K562 (cell line): Measurements from ENCODE around the gene GPR35.

ENCODE experiments used
- CBFB ChIP-seq: sonication (generic); formaldehyde crosslinking; IDR thresholded peaks from 2 replicates; pipeline ENCODE4 v1.4.0; 2020; ENCODE audit warnings: mild to moderate bottlenecking, missing genetic modification reagents
- CUX1 ChIP-seq: fragments of 200-800 bp; sonication (Bioruptor generic); IDR thresholded peaks from 2 replicates; pipeline ENCODE4 v1.6.1; 2016; ENCODE audit warnings: missing genetic modification characterization, missing compliant biosample characterization
- EGR1 ChIP-seq: fragments of 450-650 bp; conservative IDR thresholded peaks from 2 replicates; pipeline ENCODE4 v1.6.1; 2017; ENCODE audit warnings: mild to moderate bottlenecking
- ILF3 ChIP-seq: fragments of 450-650 bp; IDR thresholded peaks from 2 replicates; pipeline ENCODE4 v1.6.1; 2018; ENCODE audit warnings: antibody characterized with exemption, mild to moderate bottlenecking, moderate library complexity, borderline replicate concordance
- MXI1 ChIP-seq: IDR thresholded peaks from 2 replicates; pipeline ENCODE4 v1.6.1; 2011; ENCODE audit warnings: low read depth, mild to moderate bottlenecking, improper control_type of control experiment, low read length
- NR2C1 ChIP-seq, 2 experiments: fragments of 450-650 bp; IDR thresholded peaks; 2 replicates each; pipeline ENCODE4 v1.6.1; 2017; ENCODE audit warnings: mild to moderate bottlenecking in 2 of 2, antibody characterized with exemption in 1 of 2, inconsistent platforms in 1 of 2, missing compliant biosample characterization in 1 of 2, missing genetic modification characterization in 1 of 2
- SMAD2 ChIP-seq: fragments of 150-350 bp; IDR thresholded peaks from 2 replicates; pipeline ENCODE4 v1.6.1; 2014; ENCODE audit warnings: low read depth, mild to moderate bottlenecking, low read length
- ZBTB33 ChIP-seq: sonication (generic); formaldehyde crosslinking; IDR thresholded peaks from 2 replicates; pipeline ENCODE4 v1.8.1; 2023; ENCODE audit warnings: mild to moderate bottlenecking, missing genetic modification reagents
- ZNF655 ChIP-seq: fragments of 250-450 bp; sonication (Bioruptor Pico); IDR thresholded peaks from 2 replicates; pipeline ENCODE4 v1.5.0; 2021
- TF ChIP-seq, protein P1 (sequence below), 2 experiments: fragments of 450-650 bp; formaldehyde crosslinking in 1 of 2; IDR thresholded peaks; 2 replicates each; pipeline versions ENCODE4 v1.4.0 to v1.6.1; 2014 to 2020; ENCODE audit warnings: mild to moderate bottlenecking in 2 of 2, borderline replicate concordance in 1 of 2, low read depth in 1 of 2
- TF ChIP-seq, protein P2 (sequence below): fragments of 250-450 bp; sonication (Bioruptor Pico); IDR thresholded peaks from 2 replicates; pipeline ENCODE4 v1.5.0; 2020; ENCODE audit warnings: mild to moderate bottlenecking, borderline replicate concordance
- TF ChIP-seq, protein P3 (sequence below), 3 experiments: IDR thresholded peaks in 2 of 3; conservative IDR thresholded peaks in 1 of 3; 2 replicates each; pipeline ENCODE4 v1.5.1; 2011 to 2012; ENCODE audit warnings: low read length in 3 of 3, mild to moderate bottlenecking in 3 of 3, control low read depth in 2 of 3, improper control_type of control experiment in 1 of 3, inconsistent platforms in 1 of 3, low read depth in 1 of 3, mixed read lengths in 1 of 3, moderate library complexity in 1 of 3; ENCODE audit not compliant: insufficient read depth in 2 of 3

- TF ChIP-seq ILF3 (no peak), CUX1 (CRISPR knock-in tag) (no peak), NR2C1 (IDR thresholded peaks at IDR 0.05) (no peak), NR2C1 (tag; IDR thresholded peaks at IDR 0.05) (no peak), MXI1 (no peak), EGR1 (no peak), ZNF655 (CRISPR knock-in tag) (no peak), CBFB (CRISPR knock-in tag) (no peak), ZBTB33 (CRISPR knock-in tag) (no peak), SMAD2 (no peak)
- TF ChIP-seq, protein P1, sequence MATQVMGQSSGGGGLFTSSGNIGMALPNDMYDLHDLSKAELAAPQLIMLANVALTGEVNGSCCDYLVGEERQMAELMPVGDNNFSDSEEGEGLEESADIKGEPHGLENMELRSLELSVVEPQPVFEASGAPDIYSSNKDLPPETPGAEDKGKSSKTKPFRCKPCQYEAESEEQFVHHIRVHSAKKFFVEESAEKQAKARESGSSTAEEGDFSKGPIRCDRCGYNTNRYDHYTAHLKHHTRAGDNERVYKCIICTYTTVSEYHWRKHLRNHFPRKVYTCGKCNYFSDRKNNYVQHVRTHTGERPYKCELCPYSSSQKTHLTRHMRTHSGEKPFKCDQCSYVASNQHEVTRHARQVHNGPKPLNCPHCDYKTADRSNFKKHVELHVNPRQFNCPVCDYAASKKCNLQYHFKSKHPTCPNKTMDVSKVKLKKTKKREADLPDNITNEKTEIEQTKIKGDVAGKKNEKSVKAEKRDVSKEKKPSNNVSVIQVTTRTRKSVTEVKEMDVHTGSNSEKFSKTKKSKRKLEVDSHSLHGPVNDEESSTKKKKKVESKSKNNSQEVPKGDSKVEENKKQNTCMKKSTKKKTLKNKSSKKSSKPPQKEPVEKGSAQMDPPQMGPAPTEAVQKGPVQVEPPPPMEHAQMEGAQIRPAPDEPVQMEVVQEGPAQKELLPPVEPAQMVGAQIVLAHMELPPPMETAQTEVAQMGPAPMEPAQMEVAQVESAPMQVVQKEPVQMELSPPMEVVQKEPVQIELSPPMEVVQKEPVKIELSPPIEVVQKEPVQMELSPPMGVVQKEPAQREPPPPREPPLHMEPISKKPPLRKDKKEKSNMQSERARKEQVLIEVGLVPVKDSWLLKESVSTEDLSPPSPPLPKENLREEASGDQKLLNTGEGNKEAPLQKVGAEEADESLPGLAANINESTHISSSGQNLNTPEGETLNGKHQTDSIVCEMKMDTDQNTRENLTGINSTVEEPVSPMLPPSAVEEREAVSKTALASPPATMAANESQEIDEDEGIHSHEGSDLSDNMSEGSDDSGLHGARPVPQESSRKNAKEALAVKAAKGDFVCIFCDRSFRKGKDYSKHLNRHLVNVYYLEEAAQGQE (IDR thresholded peaks at IDR 0.05; ENCODE audit: borderline replicate concordance) = no peak
- TF ChIP-seq, protein P1 (CRISPR knock-in tag; IDR thresholded peaks at IDR 0.05; ENCODE audit: low read depth) = no peak
- TF ChIP-seq, protein P2, sequence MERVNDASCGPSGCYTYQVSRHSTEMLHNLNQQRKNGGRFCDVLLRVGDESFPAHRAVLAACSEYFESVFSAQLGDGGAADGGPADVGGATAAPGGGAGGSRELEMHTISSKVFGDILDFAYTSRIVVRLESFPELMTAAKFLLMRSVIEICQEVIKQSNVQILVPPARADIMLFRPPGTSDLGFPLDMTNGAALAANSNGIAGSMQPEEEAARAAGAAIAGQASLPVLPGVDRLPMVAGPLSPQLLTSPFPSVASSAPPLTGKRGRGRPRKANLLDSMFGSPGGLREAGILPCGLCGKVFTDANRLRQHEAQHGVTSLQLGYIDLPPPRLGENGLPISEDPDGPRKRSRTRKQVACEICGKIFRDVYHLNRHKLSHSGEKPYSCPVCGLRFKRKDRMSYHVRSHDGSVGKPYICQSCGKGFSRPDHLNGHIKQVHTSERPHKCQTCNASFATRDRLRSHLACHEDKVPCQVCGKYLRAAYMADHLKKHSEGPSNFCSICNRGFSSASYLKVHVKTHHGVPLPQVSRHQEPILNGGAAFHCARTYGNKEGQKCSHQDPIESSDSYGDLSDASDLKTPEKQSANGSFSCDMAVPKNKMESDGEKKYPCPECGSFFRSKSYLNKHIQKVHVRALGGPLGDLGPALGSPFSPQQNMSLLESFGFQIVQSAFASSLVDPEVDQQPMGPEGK = no peak
- TF ChIP-seq, protein P3, sequence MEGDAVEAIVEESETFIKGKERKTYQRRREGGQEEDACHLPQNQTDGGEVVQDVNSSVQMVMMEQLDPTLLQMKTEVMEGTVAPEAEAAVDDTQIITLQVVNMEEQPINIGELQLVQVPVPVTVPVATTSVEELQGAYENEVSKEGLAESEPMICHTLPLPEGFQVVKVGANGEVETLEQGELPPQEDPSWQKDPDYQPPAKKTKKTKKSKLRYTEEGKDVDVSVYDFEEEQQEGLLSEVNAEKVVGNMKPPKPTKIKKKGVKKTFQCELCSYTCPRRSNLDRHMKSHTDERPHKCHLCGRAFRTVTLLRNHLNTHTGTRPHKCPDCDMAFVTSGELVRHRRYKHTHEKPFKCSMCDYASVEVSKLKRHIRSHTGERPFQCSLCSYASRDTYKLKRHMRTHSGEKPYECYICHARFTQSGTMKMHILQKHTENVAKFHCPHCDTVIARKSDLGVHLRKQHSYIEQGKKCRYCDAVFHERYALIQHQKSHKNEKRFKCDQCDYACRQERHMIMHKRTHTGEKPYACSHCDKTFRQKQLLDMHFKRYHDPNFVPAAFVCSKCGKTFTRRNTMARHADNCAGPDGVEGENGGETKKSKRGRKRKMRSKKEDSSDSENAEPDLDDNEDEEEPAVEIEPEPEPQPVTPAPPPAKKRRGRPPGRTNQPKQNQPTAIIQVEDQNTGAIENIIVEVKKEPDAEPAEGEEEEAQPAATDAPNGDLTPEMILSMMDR (IDR thresholded peaks at IDR 0.05 in 2 of 3, conservative IDR thresholded peaks at IDR 0.05 in 1 of 3; ENCODE audit: insufficient read depth in 2 of 3, low read depth in 1 of 3, low read length in 3 of 3) = no peak
Observed at GRCh38 chr2:240622060-240622411, 3.2 kb upstream of the GPR35 start.
